Measurements from ENCODE around the gene SAMD3.

GRCh38 chr6:130122243-130122642, 100.5 kb downstream of the SAMD3 start:
- TF ChIP-seq CTCF (conservative IDR thresholded peaks at IDR 0.05; ENCODE audit: low read length) (no peak), EZH2phosphoT487 (IDR thresholded peaks at IDR 0.05; ENCODE audit: borderline replicate concordance) (no peak)
